Mesothelial cell of epicardium (in vitro differentiated cells): Measurements from ENCODE around the gene NAV2. TPM values are rescaled to one million over a fixed set of nuclear protein-coding genes. Genes with fewer than 3 reads are reported as not detected.

Source experiments
- DNase-seq, 2 experiments: peaks; one replicate each; pipeline ENCODE4 v3.0.0; 2021; ENCODE audit warnings: low spot score in 2 of 2; ENCODE audit not compliant: unreplicated experiment in 2 of 2
- H3K27ac Mint-ChIP-seq: 2 replicates; pipeline ENCODE4 v1.8.0; 2021; ENCODE audit warnings: mixed read lengths
- H3K27me3 Mint-ChIP-seq: 2 replicates; pipeline ENCODE4 v1.8.0; 2021; ENCODE audit warnings: low read depth, mixed read lengths
- H3K36me3 Mint-ChIP-seq: 2 replicates; pipeline ENCODE4 v1.8.0; 2021; ENCODE audit warnings: mixed read lengths
- H3K4me1 Mint-ChIP-seq: 2 replicates; pipeline ENCODE4 v1.8.0; 2021; ENCODE audit warnings: mixed read lengths
- H3K4me3 Mint-ChIP-seq: 2 replicates; pipeline ENCODE4 v1.8.0; 2021; ENCODE audit warnings: mild to moderate bottlenecking, moderate library complexity, mixed read lengths
- H3K9me3 Mint-ChIP-seq: 2 replicates; pipeline ENCODE4 v1.8.0; 2021; ENCODE audit warnings: mixed read lengths
- total RNA-seq: library from RNA; stranded (reverse); gene quantifications from 3 replicates; pipeline ENCODE4 v1.2.1, GENCODE V29; 2021
- TF ChIP-seq, protein P1 (sequence below): fragments of 200-600 bp; sonication (generic); IDR thresholded peaks from one replicate; pipeline ENCODE4 v1.5.0; 2021; ENCODE audit warnings: antibody characterized with exemption; ENCODE audit not compliant: unreplicated experiment

NAV2 gene
- total RNA-seq, 1 donor from 2014 or later: 69.8 TPM

DNA sequence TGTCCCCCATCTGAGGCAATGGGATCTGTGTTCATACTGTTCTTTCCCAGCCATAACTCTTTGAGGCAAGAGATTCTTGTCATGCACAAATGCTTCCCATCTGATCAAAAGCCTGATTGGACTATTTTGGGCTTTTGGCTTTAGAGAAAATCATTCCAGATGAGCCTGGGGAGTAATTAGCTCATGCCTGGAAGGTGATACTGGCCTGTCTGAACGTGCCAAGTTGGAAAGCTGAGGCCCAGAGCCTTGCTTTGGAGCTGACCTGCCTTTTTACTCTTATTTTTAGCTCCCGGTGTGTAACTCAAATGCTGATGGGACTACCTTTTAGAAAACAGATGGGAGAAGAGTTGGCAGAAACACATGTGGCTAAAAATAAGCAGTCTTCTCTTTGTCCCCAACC lies 342.7 kb downstream of the NAV2 start:
- H3K4me1 Mint-ChIP-seq: peaks cover 42% of the 10 kb centered on the region
- H3K9me3 Mint-ChIP-seq: no peaks in the 10 kb centered on the region
- TF ChIP-seq, protein P1, sequence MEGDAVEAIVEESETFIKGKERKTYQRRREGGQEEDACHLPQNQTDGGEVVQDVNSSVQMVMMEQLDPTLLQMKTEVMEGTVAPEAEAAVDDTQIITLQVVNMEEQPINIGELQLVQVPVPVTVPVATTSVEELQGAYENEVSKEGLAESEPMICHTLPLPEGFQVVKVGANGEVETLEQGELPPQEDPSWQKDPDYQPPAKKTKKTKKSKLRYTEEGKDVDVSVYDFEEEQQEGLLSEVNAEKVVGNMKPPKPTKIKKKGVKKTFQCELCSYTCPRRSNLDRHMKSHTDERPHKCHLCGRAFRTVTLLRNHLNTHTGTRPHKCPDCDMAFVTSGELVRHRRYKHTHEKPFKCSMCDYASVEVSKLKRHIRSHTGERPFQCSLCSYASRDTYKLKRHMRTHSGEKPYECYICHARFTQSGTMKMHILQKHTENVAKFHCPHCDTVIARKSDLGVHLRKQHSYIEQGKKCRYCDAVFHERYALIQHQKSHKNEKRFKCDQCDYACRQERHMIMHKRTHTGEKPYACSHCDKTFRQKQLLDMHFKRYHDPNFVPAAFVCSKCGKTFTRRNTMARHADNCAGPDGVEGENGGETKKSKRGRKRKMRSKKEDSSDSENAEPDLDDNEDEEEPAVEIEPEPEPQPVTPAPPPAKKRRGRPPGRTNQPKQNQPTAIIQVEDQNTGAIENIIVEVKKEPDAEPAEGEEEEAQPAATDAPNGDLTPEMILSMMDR: no peak
- H3K27ac Mint-ChIP-seq: peak overlapping the region; percentile 80
- no peak overlapping the region for H3K4me3 Mint-ChIP-seq
- H3K36me3 Mint-ChIP-seq: peaks cover 45% of the 10 kb centered on the region
- no peak for DNase-seq
- H3K27me3 Mint-ChIP-seq: no peaks in the 10 kb centered on the region

DNA sequence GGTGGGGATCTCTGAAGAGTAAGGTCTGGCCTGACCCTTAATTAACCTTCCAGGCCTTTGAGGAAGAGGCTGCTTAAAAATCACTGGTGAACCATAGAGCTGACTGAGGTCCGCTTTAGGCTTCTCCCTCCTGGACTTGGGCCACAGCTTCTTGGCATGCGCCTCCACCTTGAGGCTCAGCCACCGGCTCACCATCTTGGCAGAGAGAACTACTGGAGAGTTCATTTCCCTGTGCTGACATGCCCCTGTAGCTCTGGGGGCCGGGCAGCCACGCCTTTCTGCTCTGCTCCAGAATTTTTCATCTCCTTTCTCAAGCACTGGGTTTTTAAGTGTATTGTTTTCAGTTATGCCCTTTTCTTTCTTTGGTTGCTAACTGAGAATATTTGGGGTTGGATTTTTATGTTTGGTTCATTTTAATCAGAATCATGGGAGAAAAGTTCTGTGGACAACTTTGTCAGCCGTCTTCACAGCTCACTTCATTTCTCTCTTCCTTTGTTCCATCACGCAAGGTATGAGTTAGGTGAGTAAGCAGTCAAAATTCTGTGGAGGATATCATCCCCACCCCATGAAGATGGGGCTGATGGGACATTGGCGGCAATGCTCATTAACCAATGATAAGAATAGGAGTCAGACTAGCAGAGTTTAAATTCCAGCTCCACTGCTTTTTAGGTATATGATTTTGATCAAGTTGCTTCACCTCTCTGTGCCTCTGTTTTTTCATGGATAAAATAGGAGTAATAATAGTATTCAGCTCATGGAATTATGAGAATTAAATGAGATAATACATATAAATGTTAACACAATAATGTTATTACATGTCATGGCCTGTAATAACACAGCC lies 343.7 kb downstream of the NAV2 start:
- Mint-ChIP-seq H3K4me1 (peaks cover 35% of the 10 kb centered on the region), H3K27ac (peak overlapping the region; percentile 80), H3K9me3 (no peaks in the 10 kb centered on the region), H3K27me3 (no peaks in the 10 kb centered on the region), H3K36me3 (peaks cover 44% of the 10 kb centered on the region), H3K4me3 (no peak overlapping the region)
- TF ChIP-seq, protein P1: no peak
- DNase-seq: no peak

DNA sequence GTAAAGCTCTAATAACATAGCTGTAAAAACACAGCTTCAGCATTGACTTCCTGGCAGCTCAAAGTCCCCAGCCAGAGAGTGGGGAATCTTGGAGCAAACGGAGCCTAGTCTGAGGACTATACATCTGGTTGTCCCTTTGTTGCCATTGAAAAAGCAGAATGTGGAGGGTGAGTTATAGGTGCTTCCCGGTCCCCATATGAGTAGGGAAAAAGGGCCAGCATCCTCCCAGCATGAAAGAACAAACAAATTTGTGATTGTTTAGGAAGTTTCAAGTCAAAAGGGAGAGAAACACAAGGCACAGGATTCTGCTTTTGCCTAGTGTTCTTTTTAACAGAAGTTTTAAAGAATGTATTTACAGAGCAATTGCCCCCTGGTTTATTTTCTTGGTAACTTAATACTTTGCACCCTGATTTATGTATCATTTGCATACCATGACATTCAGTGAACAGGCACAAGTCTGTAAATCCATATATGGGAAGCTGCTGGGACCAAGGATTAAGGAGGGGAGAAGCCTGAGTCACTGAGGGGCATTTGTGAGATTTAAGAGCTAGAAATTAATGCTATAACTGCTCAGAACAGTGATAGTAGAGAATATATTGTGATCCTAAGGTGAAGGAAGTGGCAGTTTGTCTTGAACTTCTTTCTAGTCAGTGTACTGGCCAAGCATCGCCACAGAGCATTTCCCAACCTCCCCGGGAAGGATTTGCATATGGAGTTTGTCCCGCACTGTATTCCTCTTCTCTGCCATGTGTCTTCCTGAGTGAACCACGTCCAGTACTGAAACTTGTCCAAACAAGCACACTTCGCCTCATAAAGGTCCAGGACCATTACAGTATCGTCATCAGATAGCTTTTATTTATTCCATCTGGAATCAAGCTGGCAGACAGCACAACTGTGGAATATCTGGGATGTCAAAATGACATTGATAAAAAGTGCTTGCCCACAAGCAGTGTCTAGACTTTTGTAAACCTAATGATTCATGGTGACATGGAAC lies 344.6 kb downstream of the NAV2 start:
- no peaks in the 10 kb centered on the region for H3K27me3 Mint-ChIP-seq
- no peak overlapping the region for H3K4me3 Mint-ChIP-seq
- H3K27ac Mint-ChIP-seq: peak overlapping the region; percentile 80
- peaks cover 40% of the 10 kb centered on the region for H3K36me3 Mint-ChIP-seq
- H3K9me3 Mint-ChIP-seq: no peaks in the 10 kb centered on the region
- no peak for DNase-seq
- TF ChIP-seq, protein P1: no peak
- peaks cover 36% of the 10 kb centered on the region for H3K4me1 Mint-ChIP-seq

DNA sequence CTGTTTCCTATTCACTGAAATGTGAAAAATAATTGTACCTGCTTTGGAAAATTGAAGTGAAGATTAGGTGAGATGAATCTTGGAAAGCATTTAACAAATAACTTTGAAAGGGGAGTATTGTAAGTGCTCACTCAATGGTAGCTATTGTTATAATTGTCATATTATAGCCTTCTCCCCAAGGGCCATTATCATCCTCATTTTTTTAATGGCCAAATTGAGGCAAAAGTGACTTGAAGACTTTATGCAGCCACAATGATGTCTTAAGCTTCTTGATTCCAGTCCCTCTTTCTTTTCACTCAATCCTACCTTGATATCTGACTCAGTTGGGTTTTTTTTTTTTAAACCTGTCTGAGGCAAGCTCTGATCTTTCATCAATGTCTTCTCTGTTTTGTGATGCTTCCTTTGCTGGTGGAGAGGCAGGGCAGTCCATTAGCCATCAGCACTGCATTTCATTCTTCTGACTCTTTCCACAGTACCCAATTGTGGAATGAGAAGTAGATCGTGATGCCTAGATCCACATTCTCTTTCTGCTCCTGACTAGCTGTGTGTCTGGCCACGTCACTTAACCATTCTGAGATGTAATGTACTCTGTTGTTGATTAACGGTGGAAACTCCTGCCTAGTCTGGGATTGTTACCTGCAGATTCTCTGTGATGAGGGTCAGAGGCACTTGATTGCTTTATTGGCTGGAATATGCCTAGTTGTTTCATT lies 346.3 kb downstream of the NAV2 start:
- H3K36me3 Mint-ChIP-seq: peaks cover 31% of the 10 kb centered on the region

More for the DNA sequence above, 346.3 kb downstream of the NAV2 start:
- no peak overlapping the region for H3K4me3 Mint-ChIP-seq
- H3K27me3 Mint-ChIP-seq: no peaks in the 10 kb centered on the region
- TF ChIP-seq, protein P1: no peak
- peaks cover 36% of the 10 kb centered on the region for H3K4me1 Mint-ChIP-seq
- peak overlapping the region; percentile 17 for H3K27ac Mint-ChIP-seq
- H3K9me3 Mint-ChIP-seq: no peaks in the 10 kb centered on the region
- no peak for DNase-seq
